ENCODE data around the gene NMD3.

DNA sequence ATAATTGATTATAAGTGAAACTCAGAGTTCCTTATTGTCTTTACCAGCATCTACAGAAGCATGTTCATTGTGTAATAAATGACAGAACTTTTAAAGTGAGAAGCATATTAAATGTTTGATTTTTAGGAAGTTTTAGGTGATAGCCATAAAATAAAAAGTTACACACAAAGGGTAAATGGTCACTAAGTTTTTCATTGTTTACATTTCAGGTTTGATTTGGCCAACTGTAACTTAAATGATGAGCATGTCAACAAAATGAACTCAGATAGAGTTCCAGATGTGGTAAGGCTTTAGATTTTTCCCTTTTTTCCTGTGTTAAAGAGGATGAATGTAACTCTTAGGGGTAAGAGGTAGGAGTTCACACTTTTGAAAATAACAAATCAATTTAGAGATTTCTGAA lies 25.9 kb downstream of the NMD3 start:
- TF ChIP-seq, protein P1, sequence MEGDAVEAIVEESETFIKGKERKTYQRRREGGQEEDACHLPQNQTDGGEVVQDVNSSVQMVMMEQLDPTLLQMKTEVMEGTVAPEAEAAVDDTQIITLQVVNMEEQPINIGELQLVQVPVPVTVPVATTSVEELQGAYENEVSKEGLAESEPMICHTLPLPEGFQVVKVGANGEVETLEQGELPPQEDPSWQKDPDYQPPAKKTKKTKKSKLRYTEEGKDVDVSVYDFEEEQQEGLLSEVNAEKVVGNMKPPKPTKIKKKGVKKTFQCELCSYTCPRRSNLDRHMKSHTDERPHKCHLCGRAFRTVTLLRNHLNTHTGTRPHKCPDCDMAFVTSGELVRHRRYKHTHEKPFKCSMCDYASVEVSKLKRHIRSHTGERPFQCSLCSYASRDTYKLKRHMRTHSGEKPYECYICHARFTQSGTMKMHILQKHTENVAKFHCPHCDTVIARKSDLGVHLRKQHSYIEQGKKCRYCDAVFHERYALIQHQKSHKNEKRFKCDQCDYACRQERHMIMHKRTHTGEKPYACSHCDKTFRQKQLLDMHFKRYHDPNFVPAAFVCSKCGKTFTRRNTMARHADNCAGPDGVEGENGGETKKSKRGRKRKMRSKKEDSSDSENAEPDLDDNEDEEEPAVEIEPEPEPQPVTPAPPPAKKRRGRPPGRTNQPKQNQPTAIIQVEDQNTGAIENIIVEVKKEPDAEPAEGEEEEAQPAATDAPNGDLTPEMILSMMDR (IDR thresholded peaks at IDR 0.05; ENCODE audit: low read depth, low read length): no peak
- no peak for TF ChIP-seq EZH2phosphoT487 (IDR thresholded peaks at IDR 0.05; ENCODE audit: low read depth)

Measured in OCI-LY3 (cell line).